SIG-M5 treated with dmso at 0.1 percent for 504 hours (cell line): Measurements from ENCODE around the gene PARP15.
"Not testable (repeated sequence)": the region's sequence is repeated elsewhere in the genome, so short reads cannot be mapped to it uniquely, and the experiment has no call there.

Experiments
- DNase-seq: peaks from one replicate; lab custom pipeline; 2025; ENCODE audit not compliant: unreplicated experiment; lab: John Stamatoyannopoulos, UW

Gene PARP15

DNA sequence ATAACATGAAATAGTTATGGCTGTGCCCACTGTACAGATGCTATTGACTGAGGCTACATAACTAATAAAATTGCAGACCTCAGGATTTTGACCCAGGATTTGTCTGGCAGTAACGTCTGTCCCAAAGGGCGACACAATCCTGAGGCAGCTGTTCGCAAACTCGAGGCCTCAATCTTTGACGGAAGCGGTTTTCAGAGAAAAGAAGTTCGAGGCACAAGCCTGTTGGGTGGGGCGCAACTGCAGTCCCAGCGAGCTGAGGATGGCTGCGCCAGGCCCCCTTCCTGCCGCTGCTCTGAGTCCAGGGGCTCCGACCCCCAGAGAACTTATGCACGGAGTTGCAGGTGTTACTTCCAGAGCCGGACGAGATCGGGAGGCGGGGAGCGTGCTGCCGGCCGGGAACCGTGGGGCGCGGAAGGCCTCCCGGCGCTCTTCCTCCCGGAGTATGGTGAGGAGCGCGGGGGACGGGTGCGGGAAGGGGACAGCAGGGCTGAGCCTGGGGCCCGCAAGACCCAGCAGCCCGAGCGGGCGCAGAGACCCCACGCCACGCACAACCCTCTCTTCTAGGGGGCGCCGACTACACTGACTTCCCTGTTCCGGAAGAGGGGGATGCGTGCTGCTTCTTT, at the start of gene PARP15:
Gene PARP15 (plus strand): TSS at position 242 of the 623 bp plus-strand sequence. CDS start 18 bp downstream, at position 260.
- no peak for DNase-seq

DNA sequence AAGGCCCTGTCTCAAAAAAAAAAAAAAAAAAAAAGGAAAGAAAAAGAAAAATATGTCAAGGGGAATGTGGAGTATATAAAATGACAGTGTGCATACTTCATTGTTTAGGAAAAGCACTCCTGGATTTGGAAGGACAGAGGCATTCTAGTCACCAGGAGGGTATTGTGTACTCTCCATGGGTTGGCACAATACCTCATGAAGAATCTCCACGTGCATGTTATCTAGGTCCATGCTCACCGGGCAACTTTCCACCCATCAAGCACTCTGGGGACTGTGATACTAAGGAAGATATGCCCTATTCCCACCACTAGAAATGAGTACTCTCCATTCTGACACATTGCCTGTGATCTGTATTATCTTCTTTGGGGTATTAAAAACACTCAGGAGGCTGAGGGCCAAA, 47.3 kb upstream of the PARP15 start:
- no peak for DNase-seq

DNA sequence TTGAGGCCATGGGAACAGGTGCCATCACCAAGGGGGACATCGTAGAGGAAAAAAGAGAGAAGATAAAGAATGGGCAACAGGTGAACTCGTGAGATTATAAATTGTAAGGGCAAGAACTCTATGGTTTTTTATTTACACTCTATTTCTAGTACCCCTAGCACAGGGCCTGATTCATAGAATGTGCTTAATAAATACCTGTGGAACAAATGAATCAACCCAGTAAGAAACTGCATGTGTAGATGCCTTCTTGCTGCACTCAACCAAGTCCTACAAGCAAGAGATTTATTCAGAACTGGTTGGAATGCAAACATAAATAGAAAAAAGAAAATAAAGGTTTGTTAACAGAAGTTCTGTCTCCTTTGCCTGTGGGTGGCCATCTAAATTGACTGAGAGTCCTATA, 44.0 kb upstream of the PARP15 start:
- no peak for DNase-seq

DNA sequence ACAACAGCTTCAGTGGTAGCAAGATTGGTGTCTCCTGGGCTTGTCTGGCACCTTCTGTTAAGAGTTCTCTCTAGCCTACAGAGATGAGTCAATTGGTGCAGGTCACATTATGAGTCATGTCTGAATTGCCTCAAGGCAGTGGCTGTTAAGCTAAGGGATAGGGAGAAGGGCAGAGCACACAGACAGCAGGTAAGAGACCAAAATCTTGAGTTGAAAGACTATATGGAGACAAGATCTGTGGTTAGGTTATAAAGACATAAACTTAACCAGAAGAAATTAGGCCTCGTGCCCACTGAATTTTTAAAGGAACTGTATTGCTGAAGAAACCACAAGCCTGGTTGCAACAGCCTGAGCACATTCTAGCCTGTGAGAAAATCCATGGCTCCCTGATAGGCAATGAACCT, 43.5 kb upstream of the PARP15 start:
- peak; percentile 88 for DNase-seq

DNA sequence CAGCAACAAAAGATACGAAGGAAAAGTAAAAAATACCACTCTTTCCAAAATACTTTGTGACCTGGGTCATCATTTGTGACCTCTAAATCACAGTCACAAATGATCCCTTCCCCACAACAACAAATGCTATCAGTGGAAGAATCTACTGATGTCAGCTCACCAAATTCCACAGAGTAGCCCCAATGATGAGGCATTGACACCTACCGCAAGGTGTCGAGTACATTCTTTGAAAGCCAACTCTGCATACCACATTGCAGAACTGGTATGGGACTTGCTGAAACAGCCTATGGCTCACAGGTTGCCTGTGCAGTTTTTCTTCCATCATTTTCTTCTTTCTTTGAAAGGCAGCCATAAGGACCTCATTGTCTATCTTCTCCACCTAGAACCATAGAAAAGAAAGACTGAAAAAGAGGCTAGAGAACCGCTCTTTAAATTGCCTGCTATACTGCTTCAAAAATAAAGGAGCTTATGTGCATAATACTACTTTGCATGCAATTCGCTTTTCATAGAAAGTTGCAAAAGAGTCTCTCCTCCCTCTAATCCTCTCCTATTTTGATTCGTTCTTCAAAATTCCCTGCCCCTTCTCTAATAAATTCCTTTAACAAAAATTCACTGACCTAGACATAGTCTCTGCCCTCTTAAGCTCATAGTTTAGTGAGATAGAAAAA, 41.4 kb upstream of the PARP15 start:
- no peak for DNase-seq

DNA sequence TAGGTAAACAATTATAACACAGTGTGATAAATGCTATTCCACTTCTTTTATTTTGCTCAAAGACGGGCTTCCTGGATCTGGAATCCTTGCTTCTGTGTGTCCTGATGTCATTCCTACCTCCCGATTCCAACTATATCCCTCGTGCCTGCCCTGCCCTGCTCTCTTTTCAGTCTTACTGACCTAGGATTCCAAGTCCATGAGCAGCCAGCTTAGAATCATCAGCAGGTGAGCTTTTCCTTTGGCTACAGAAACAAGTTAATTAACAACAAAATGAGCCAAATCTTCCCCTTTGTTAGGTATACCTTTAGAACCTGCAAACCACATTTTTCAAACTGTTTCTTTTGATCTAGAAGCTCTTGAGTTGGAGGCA, 40.8 kb upstream of the PARP15 start:
- no peak for DNase-seq

DNA sequence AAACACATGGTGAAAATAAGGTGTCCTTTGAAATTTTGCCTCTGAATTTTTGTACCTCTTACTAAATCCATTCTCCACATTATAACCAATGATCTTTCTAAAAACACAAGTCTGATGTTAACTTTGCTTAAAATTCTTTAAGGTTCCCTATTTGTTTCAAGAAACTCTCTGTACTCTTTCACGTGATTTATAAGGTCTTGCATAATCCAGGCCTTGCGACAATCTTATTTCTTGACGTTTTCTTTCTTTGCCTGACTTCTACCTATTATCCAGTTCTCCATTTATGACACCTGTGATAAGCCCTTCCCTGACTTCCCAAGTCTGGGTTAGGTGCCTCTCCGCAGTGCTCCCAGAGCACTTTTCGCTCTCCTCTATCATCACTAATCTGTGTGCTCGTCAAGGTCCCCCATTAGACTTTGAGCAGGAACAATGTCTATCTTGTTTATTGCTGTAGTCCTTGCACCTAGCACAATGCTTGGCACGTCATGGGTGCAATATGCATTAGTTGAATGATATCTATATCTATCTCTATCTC, 38.4 kb upstream of the PARP15 start:
- DNase-seq = peak; percentile 71

DNA sequence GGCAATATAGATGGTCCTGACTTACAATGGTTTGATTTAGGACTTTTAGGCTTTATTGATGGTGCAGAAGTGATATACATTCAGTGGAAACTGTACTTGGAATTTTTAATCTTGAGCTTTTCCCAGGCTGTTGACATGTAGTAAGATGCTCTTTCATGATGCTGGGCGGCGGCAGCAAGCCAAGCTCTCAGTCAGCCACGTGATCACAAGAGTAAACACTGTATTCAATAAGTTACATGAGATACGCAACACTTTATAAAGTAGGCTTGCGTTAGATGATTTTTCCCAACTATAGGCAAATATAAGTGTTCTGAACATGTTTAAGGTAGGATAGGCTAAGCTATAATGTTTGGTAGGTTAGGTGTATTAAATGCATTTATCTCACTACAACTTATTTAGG, 31.3 kb upstream of the PARP15 start:
- no peak for DNase-seq

DNA sequence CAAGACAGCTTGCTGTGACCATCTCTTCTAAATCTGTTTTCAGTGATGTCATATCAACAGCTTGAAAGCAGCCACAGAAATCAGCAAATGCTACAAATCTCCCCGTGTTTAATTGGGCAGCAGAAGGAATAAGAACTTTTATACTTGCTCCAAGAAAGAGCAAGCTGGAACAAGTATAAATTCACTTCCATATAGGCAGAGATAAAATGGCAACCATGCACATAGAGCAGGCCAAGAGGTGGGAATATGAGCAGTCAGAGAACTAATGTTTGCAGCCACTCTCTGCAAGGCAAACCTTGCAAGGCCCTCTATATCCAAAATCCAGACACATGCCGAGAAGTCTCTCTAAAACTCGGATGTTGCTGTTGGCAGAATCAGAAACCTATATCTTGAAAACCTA, 29.4 kb upstream of the PARP15 start:
- no peak for DNase-seq

DNA sequence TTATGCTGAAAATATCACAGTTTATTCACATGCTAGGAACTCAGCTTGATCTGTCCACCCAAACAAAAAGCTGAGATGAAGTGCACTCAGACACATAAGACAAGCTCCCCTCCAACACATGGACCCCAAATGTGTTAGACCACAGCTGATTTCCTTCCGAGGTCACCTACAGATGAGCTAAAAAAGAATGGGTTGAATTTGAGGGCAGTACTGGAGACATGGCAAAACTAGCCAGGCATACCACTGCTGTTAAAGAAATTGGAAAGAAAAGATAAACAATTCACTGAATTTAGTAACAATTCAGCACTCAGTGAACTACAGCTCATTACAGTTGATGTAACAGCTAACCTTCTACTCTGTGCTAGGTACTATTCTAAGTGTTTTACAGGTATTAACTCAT, 28.8 kb upstream of the PARP15 start:
- DNase-seq = no peak

DNA sequence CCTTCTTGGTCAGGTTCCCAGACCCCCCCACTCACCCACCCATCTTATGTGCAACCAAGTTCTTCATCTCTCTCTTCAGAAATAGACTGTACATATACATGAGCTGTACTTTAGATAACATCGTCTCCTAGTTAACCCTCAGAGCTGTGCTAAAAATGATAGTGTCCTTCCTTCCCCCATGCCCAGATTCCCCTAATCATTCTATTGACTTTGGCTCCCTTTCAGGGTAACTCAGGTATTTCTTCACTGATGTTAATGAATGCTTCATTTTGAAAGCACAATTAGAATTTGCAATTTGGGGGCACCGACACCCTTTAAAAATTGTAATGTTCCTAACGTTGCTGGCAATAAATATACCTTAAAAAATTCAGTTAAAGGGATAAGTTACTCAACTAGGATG, 24.3 kb upstream of the PARP15 start:
- no peak for DNase-seq

DNA sequence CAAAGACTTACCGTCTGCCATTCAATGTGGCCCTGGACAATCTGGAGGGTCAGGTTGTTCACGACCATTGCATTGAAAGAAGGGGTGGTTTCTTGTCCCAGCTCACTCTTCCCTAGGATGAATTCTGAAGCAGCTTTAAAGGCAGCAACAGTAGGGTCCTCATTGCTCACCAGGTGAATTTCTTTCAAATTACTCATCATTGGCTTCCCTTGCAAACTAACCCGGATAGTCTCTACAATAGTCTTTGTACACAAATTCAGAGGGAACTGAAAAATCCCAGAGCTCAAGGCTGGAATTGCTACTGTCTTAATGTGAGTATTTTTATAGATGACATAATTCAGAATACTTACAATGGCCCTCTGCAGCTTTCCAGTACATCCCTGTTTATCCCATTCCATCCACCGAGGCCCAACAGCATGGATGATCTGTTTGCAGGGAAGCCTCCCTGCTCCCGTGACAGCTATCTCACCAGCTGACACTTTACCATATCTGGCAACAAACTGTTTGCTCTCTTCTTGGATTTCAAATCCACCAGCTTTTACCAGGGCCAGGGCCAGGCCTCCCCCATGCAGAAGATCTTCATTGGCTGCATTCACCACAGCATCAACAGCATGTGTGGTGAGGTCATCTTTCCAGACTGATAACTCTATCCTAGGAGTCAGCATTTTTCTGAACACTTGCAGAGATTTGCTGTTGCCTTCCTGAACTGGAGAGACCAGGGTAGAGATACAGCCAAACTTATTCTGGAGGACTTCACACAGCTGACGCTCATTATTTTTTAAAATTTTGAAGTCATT, 22.0 kb upstream of the PARP15 start:
- DNase-seq = no peak

DNA sequence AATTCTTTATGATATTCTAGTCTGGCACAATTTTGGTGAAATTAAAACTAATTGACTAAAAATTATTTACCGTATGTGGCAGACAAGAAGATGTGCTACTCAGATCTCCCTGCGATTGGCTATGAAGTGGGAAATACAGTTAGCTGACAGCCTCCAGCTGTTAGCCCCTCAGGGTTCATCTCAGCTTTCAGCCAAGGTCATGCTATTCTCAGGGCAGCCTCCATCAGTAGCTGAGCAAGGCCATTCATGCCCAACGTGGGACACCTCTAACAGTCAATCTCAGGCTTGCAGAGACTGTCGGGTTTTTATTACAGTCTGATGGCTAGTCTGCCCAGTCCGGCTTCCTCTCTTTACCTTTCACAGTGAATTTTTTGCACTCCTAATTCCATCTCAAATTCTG, 20.1 kb upstream of the PARP15 start:
- DNase-seq = no peak

DNA sequence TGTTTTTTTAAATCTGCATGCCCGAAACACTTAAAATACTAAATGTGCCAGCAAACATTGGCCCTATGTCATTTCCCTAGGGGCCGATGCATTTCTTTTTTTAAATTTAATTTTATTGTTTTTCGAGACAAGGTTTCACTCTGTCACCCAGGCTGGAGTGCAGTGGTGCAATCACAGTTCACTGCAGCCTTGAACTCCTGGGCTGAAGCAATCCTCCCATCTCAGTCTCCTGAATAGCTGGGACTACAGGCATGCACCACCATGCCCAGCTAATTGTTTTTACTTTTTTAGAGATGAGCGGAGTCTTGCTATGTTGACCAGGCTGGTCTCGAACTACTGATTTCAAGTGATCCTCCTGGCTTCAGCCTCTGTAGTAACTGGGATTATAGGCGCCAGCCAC, 18.8 kb upstream of the PARP15 start:
- no peak for DNase-seq

DNA sequence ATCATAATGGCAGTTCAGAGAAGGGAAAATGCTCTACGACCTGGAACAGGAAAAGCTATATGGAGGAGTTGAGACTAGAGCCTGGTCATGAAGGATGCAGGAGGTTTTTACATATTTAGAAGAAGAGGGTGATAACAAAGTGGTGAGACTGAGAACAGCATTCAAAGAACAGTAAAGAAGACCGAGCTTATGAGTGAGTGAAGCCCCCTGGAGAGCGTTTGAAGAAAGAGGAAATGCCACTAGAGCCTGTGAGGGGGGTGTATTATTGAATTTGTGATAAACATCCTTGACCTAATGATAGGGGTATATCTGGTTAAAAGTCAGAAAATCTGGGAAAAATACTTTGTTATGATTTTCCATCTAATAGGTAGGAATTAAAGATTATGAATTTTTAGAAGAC, 17.5 kb upstream of the PARP15 start:
- no peak for DNase-seq

DNA sequence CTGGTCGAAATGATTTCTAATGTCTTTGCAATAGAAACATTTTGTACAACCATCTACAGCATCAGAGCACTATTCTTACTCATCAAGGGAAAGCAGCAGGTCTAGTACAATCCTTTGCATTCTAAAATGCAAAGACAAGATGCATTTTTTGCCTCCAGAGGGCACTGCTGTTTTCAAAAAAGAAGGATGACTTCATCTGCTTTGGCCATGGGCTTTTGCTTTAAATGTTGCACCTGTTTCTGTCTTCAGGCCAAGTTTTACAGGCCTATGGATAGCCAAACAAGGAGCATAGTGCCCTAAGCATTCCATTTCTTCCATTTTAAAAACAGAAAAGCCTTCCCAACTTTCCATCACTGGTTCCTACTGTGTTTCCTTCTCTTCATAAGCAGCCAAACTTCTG, 16.8 kb upstream of the PARP15 start:
- DNase-seq = peak; percentile 82

DNA sequence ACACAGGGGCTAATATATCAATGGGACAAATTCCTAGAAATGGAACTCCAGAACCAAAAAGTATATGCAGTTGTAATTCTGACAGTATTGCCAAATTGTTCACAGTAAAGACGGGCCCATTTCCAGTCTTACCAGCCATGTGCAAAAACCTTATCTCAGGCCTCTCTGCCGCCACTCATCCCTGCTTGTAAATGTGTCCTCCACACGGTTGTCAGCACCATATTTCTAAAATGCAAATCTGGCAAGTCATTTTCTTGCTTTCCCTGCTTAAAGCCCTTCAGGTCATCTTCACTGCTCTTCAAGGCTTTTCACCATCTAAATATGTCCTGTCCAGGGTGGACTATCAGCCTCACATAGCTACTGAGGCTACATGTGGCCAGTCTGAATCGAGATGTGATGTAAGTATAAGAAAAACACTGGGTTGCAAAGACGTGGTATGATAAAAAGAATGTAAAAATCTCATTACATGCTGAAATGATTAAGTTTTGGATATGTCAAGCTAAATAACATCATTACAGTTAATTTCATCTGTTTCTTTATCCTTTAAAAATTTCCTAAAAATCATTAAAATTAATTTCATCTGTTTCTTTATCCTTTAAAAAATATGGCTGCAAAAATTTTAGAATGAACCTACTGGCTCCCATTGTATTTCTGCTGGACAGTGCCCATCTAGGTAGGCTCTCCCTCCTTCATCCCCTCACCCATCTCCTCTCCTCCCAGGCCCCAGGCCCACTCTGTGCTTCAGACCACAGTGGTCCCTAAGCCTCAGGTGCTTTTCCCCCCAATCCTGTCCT, 14.3 kb upstream of the PARP15 start:
- no peak for DNase-seq

DNA sequence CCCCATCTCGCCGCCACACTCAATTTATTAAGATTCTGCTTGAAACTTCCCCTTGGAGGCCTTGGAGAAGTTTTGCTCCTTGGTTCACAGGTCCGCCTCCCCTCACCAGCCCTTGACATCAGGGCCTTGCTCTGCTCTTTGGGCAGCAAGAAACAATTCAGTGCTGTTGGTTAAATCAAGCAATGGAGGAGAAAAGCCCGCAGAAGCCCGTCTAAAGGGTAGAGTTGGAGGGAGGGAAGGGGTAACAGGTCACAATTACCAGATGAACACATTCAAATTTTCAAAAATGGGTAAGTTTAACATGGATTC, 13.8 kb upstream of the PARP15 start:
- no peak for DNase-seq

DNA sequence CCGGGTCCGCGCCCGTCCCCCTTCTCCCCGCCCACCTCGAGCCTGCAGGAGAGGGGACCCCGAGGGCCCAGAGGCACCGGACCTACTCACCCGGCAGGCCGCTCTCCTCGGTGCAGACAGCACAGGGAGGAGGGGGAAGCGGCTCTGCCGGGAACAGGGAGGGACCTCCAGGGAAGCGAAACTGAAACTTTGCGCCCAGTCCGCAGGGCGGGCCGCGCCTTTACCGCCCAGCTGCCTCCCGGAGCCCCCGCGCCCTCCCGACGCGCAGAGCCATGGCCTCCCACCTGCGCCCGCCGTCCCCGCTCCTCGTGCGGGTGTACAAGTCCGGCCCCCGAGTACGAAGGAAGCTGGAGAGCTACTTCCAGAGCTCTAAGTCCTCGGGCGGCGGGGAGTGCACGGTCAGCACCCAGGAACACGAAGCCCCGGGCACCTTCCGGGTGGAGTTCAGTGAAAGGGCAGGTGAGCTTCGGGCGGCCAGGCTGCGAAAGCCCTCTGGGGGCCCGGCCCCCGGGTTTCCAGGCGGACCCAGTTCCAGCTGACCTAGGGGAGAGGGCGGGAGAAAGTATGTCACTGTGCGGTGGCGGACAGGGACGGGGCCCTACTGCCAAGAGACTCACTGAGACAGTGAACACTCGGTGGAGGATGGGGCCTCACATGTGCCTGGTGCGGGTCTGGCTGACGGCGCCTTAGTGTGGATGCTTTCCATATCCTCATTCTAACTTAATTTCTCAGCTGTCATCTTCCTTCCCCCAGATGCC, 13.1 kb upstream of the PARP15 start, which contains the start of the genes DTX3L and PARP9:
Gene DTX3L (plus strand): TSS at position 184 of the 758 bp plus-strand sequence. CDS start 89 bp downstream, at position 273.
Gene PARP9 (minus strand): TSS at position 146 of the 758 bp plus-strand sequence. CDS start 4,680 bp downstream, outside the sequence.
- peak; percentile 87 for DNase-seq

DNA sequence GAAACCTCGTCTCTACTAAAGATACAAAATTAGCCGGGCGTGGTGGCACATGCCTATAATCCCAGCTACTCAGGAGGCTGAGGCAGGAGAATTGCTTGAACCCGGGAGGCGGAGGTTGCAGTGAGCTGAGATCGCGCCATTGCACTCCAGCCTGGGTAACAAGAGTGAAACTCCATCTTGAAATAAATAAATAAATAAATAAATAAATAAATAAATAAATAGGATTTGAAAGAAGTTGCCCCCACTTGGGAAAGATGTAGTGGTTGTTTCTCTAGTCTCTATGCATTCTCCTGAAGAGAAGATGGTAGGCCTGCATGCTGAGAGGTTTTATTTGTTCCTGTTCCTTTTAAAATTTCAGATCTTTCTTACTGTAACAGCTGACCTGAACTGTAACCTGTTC, 9.3 kb upstream of the PARP15 start:
- DNase-seq = not testable (repeated sequence)
